ENCODE measurements around the gene KRTAP23-1. TPM values are rescaled to one million over a fixed set of nuclear protein-coding genes. Genes with fewer than 3 reads are reported as not detected.

KRTAP23-1 gene
- total RNA-seq (not detected), polyA plus RNA-seq (ENCODE audit: insufficient read depth, low read depth, low replicate concordance) (not detected)
- long read RNA-seq, donor 1: 0 reads
- long read RNA-seq, donor 2: 0 reads
- long read RNA-seq, donor 3: 0 reads
- long read RNA-seq, donor 4: 0 reads
- long read RNA-seq, donor 5: 0 reads
- long read RNA-seq, donor 6: 0 reads
- long read RNA-seq, donor 7: 0 reads
- long read RNA-seq, donor 8: 0 reads
- long read RNA-seq, donor 9: 0 reads
- long read RNA-seq, donor 10: 0 reads

GRCh38 chr21:30348506-30348905, at the start of gene KRTAP23-1:
Gene KRTAP23-1, minus strand, starts transcription at chr21:30348606. Its CDS starts 0 bp downstream, at chr21:30348606.
- Histone ChIP-seq H3K27ac (ENCODE audit: low read depth in 2 of 2, low read length in 2 of 2) (no peak within 1 kb of the TSS), H3K27me3 (ENCODE audit: control insufficient read depth, insufficient read depth, low read length) (no peaks in the 10 kb centered on the region), H3K4me3 (ENCODE audit: low read length in 3 of 3) (no peak within 1 kb of the TSS), H3K36me3 (ENCODE audit: control insufficient read depth in 2 of 3, insufficient read depth in 3 of 3, low read length in 3 of 3) (no peaks in the 10 kb centered on the region), H3K9me3 (ENCODE audit: control insufficient read depth in 2 of 3, insufficient read depth in 1 of 3, low read length in 3 of 3) (peaks cover 0 to 2% (median 0%) of the 10 kb centered on the region in 3 donors), H3K4me1 (ENCODE audit: control insufficient read depth in 2 of 3, insufficient read depth in 2 of 3, low read depth in 1 of 3, low read length in 3 of 3) (no peaks in the 10 kb centered on the region), H3K9ac (ENCODE audit: low read length in 3 of 3) (no peak within 1 kb of the TSS)
- no peak for TF ChIP-seq CTCF (IDR thresholded peaks at IDR 0.05; ENCODE audit: borderline replicate concordance, extremely low read depth, insufficient read depth)
- intact Hi-C loops (cut with DNase I): loop anchor here (10.0 kb wide), 1 partner anchor 736 kb away; no protein-coding TSS in a partner anchor
- DNase-seq (no peak), FAIRE-seq (no peak)

GRCh38 chr21:30395731-30396130, 47.3 kb upstream of the KRTAP23-1 start, which contains the start of gene KRTAP13-1:
Gene KRTAP13-1, plus strand, starts transcription at chr21:30396031. Its CDS starts 56 bp downstream, at chr21:30396087.
- Histone ChIP-seq H3K9ac (ENCODE audit: low read length in 3 of 3) (no peak within 1 kb of the TSS), H3K36me3 (ENCODE audit: control insufficient read depth in 2 of 3, insufficient read depth in 3 of 3, low read length in 3 of 3) (no peaks in the 10 kb centered on the region), H3K27ac (ENCODE audit: low read depth in 2 of 2, low read length in 2 of 2) (no peak within 1 kb of the TSS), H3K9me3 (ENCODE audit: control insufficient read depth in 2 of 3, insufficient read depth in 1 of 3, low read length in 3 of 3) (peaks cover 0 to under 1% (median 0%) of the 10 kb centered on the region in 3 donors), H3K27me3 (ENCODE audit: control insufficient read depth, insufficient read depth, low read length) (no peaks in the 10 kb centered on the region), H3K4me3 (ENCODE audit: low read length in 3 of 3) (no peak within 1 kb of the TSS), H3K4me1 (ENCODE audit: control insufficient read depth in 2 of 3, insufficient read depth in 2 of 3, low read depth in 1 of 3, low read length in 3 of 3) (no peaks in the 10 kb centered on the region)
- DNase-seq (no peak), FAIRE-seq (no peak)
- intact Hi-C loops (cut with DNase I): no loop called here
- TF ChIP-seq CTCF (IDR thresholded peaks at IDR 0.05; ENCODE audit: borderline replicate concordance, extremely low read depth, insufficient read depth): no peak

- Histone ChIP-seq H3K27ac (ENCODE audit: low read depth in 2 of 2, low read length in 2 of 2) (no peak overlapping the region), H3K9ac (ENCODE audit: low read length in 3 of 3) (no peak overlapping the region), H3K4me1 (ENCODE audit: control insufficient read depth in 2 of 3, insufficient read depth in 2 of 3, low read depth in 1 of 3, low read length in 3 of 3) (no peaks in the 10 kb centered on the region), H3K4me3 (ENCODE audit: low read length in 3 of 3) (no peak overlapping the region), H3K9me3 (ENCODE audit: control insufficient read depth in 2 of 3, insufficient read depth in 1 of 3, low read length in 3 of 3) (peaks cover 0 to 4% (median 0%) of the 10 kb centered on the region in 3 donors), H3K36me3 (ENCODE audit: control insufficient read depth in 2 of 3, insufficient read depth in 3 of 3, low read length in 3 of 3) (no peaks in the 10 kb centered on the region), H3K27me3 (ENCODE audit: control insufficient read depth, insufficient read depth, low read length) (no peaks in the 10 kb centered on the region)
- DNase-seq: no peak
- intact Hi-C loops (cut with DNase I): no loop called here
- no peak for TF ChIP-seq CTCF (IDR thresholded peaks at IDR 0.05; ENCODE audit: borderline replicate concordance, extremely low read depth, insufficient read depth)
- FAIRE-seq: no peak
Measured at GRCh38 chr21:30391492-30392025, 43.2 kb upstream of the KRTAP23-1 start.

Measured in kidney (tissue), 22 donors.